ENCODE results near the gene HDAC4.

The HDAC4 gene

GRCh38 chr2:239222706-239223309, 178.0 kb downstream of the HDAC4 start:
- TF ChIP-seq, protein P1, sequence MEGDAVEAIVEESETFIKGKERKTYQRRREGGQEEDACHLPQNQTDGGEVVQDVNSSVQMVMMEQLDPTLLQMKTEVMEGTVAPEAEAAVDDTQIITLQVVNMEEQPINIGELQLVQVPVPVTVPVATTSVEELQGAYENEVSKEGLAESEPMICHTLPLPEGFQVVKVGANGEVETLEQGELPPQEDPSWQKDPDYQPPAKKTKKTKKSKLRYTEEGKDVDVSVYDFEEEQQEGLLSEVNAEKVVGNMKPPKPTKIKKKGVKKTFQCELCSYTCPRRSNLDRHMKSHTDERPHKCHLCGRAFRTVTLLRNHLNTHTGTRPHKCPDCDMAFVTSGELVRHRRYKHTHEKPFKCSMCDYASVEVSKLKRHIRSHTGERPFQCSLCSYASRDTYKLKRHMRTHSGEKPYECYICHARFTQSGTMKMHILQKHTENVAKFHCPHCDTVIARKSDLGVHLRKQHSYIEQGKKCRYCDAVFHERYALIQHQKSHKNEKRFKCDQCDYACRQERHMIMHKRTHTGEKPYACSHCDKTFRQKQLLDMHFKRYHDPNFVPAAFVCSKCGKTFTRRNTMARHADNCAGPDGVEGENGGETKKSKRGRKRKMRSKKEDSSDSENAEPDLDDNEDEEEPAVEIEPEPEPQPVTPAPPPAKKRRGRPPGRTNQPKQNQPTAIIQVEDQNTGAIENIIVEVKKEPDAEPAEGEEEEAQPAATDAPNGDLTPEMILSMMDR (conservative IDR thresholded peaks at IDR 0.05; ENCODE audit: low read length) = no peak
- H3K4me3 ChIP-seq (ENCODE audit: low read length) = peak overlapping the region; percentile 21
- peak; percentile 66 for DNase-seq (ENCODE audit: low read depth)

DNA sequence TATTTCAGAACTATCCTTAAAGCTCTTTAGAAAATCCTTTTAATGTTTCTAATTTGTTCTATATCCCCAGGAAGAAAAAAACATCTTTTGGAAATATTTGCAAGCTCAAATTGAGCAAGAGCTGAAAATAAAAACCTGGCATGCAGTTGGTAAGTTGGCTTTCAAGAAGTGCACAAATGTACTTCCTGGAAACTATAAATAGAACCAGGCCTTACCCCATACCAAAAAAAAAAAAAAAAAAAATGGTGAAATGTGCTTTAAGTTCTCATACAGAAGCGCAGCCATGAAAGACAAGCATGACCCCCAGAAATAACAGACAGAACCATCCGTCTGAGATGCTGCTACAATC, 178.5 kb downstream of the HDAC4 start:
- H3K4me3 ChIP-seq (ENCODE audit: low read length) = peak overlapping the region; percentile 54
- TF ChIP-seq, protein P1 (conservative IDR thresholded peaks at IDR 0.05; ENCODE audit: low read length) = no peak
- DNase-seq (ENCODE audit: low read depth) = peak; percentile 86

DNA sequence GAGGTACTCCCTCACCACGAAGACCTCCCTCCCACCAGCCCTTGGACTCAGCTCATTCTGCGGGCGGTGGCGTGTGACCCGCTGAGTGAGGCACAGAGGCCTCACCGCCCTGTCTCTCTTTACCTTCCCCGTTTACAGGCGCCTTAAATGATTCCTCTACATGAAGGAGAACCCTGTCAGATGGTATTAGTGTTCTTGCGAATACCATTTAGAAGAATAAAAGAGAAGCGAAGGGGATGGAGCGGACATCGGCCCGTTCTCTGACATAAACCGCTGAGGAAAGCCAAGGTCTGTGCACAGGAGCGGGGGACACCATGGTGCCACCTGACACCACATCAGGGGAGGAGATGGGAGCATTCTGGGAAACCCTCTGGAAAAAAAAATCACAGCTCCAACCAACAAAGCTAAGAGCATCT, 179.8 kb downstream of the HDAC4 start:
- DNase-seq (ENCODE audit: low read depth) = no peak
- peak overlapping the region; percentile 54 for H3K4me3 ChIP-seq (ENCODE audit: low read length)
- TF ChIP-seq, protein P1 (conservative IDR thresholded peaks at IDR 0.05; ENCODE audit: low read length) = no peak

DNA sequence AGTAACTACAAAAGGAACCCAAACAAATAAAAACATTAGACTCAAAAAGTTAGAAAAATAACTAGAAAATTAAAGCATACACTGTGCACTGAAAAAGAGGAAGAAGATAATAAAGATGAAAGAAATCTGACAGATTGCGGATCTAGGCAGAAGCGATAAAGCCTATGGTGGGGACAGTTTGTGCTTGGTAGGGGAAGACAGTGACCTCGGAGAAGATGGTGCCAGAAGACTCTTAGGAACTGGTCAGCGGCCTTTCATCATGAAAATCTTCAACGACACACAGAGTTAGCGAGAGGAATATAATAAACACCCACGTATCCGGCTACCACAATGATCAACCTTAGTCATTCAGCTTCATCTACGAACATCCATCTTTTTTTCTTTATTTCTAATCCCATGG, 180.5 kb downstream of the HDAC4 start:
- no peak overlapping the region for H3K4me3 ChIP-seq (ENCODE audit: low read length)
- TF ChIP-seq, protein P1 (conservative IDR thresholded peaks at IDR 0.05; ENCODE audit: low read length) = no peak
- DNase-seq (ENCODE audit: low read depth) = no peak

GRCh38 chr2:239216614-239217273, 184.1 kb downstream of the HDAC4 start:
- no peak overlapping the region for H3K4me3 ChIP-seq (ENCODE audit: low read length)
- DNase-seq (ENCODE audit: low read depth) = no peak
- TF ChIP-seq, protein P1 (conservative IDR thresholded peaks at IDR 0.05; ENCODE audit: low read length) = no peak

- DNase-seq (ENCODE audit: low read depth) = no peak
- H3K4me3 ChIP-seq (ENCODE audit: low read length) = no peak overlapping the region
- TF ChIP-seq, protein P1 (conservative IDR thresholded peaks at IDR 0.05; ENCODE audit: low read length) = no peak
These were observed 184.7 kb downstream of the HDAC4 start for GRCh38 chr2:239215988-239216613.
